HL-60 (cell line): ENCODE measurements around the gene PCDHGB6.
"Not testable (repeated sequence)": the region's sequence is repeated elsewhere in the genome, so short reads cannot be mapped to it uniquely, and the experiment has no call there.

Experiments
- DNase-seq, 2 experiments: peaks; one replicate each; pipeline ENCODE4 v3.0.0-alpha.2; 2010 to 2020; ENCODE audit warnings: low read depth in 1 of 2, low spot score in 1 of 2
- H3K27ac ChIP-seq: fragments of 250-450 bp; sonication (Bioruptor Pico); replicated peaks from 2 replicates; pipeline ENCODE4 v1.5.1; 2020; ENCODE audit warnings: mild to moderate bottlenecking, moderate library complexity
- H3K27me3 ChIP-seq: fragments of 250-450 bp; sonication (Bioruptor Pico); 2 replicates; pipeline ENCODE4 v1.5.1; 2021; ENCODE audit warnings: mild to moderate bottlenecking, moderate library complexity; ENCODE audit not compliant: insufficient read depth, poor library complexity, severe bottlenecking
- H3K4me3 ChIP-seq: replicated peaks from 2 replicates; pipeline ENCODE4 v1.5.1; 2011; ENCODE audit warnings: mild to moderate bottlenecking, control low read depth, low read length; ENCODE audit not compliant: insufficient read depth
- GABPA ChIP-seq: IDR thresholded peaks from 2 replicates; pipeline ENCODE4 v1.6.1; 2012; ENCODE audit warnings: low read depth
- POLR2AphosphoS5 ChIP-seq: IDR thresholded peaks from 2 replicates; pipeline ENCODE4 v1.6.1; 2012; ENCODE audit warnings: low read depth
- SPI1 ChIP-seq: IDR thresholded peaks from 2 replicates; pipeline ENCODE4 v1.6.1; 2012; ENCODE audit warnings: low read depth, mild to moderate bottlenecking, borderline replicate concordance
- TF ChIP-seq, protein P1 (sequence below): IDR thresholded peaks from one replicate; pipeline ENCODE4 v1.5.1; 2011; ENCODE audit warnings: low read length, control low read depth, inconsistent platforms; ENCODE audit not compliant: insufficient read depth
- TF ChIP-seq, protein P2 (sequence below): IDR thresholded peaks from 2 replicates; pipeline ENCODE4 v1.6.1; 2012; ENCODE audit warnings: low read depth; ENCODE audit not compliant: insufficient replicate concordance

The PCDHGB6 gene

DNA sequence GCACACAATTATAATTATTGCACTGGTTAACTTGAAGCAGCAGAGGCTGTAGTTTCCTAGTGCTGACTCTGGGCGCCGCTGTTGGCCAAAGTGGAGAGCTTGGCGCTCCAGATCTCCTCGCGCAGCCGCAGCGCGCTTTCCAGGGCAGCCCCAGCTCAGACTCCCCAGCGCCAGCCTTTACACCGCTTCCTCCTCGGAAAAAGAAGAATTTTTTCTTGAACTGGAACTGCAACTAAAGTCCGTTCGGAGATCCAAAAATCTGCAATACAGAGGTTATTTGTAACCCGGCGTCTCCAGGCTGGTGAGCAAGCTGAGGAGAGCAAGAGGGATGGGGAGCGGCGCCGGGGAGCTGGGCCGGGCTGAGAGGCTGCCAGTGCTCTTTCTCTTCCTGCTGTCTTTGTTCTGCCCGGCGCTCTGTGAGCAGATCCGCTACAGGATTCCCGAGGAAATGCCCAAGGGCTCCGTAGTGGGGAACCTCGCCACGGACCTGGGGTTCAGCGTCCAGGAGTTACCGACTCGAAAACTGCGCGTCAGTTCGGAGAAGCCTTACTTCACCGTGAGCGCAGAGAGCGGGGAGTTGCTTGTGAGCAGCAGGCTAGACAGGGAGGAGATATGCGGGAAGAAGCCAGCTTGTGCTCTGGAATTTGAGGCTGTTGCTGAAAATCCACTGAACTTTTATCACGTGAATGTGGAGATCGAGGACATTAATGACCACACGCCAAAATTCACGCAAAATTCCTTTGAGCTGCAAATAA is 20.1 kb upstream of the PCDHGB6 start, which contains the start of gene PCDHGB4:
PCDHGB4 (plus strand) TSS at position 142 of the 755 bp plus-strand sequence; CDS start at position 329, 187 bp downstream.
- H3K27me3 ChIP-seq, H3K27ac ChIP-seq: not testable (repeated sequence)
- peak in 1 of 2 experiments; percentile 65 for DNase-seq
- H3K4me3 ChIP-seq, result peak within 1 kb of the TSS; percentile 37
- TF ChIP-seq, protein P1, sequence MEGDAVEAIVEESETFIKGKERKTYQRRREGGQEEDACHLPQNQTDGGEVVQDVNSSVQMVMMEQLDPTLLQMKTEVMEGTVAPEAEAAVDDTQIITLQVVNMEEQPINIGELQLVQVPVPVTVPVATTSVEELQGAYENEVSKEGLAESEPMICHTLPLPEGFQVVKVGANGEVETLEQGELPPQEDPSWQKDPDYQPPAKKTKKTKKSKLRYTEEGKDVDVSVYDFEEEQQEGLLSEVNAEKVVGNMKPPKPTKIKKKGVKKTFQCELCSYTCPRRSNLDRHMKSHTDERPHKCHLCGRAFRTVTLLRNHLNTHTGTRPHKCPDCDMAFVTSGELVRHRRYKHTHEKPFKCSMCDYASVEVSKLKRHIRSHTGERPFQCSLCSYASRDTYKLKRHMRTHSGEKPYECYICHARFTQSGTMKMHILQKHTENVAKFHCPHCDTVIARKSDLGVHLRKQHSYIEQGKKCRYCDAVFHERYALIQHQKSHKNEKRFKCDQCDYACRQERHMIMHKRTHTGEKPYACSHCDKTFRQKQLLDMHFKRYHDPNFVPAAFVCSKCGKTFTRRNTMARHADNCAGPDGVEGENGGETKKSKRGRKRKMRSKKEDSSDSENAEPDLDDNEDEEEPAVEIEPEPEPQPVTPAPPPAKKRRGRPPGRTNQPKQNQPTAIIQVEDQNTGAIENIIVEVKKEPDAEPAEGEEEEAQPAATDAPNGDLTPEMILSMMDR, result peak; percentile 38

DNA sequence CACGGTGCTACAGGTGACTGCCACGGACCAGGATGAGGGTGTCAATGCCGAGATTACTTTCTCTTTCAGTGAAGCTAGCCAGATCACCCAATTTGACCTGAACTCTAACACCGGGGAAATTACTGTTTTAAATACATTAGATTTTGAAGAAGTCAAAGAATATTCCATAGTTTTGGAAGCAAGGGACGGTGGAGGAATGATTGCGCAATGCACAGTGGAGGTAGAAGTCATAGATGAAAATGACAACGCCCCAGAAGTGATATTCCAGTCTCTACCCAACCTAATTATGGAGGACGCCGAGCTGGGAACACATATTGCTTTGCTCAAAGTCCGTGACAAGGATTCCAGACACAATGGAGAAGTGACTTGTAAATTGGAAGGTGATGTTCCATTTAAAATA is 19.2 kb upstream of the PCDHGB6 start:
- H3K27me3 ChIP-seq, result no peaks in the 10 kb centered on the region
- H3K4me3 ChIP-seq, result no peak overlapping the region
- TF ChIP-seq, protein P2, sequence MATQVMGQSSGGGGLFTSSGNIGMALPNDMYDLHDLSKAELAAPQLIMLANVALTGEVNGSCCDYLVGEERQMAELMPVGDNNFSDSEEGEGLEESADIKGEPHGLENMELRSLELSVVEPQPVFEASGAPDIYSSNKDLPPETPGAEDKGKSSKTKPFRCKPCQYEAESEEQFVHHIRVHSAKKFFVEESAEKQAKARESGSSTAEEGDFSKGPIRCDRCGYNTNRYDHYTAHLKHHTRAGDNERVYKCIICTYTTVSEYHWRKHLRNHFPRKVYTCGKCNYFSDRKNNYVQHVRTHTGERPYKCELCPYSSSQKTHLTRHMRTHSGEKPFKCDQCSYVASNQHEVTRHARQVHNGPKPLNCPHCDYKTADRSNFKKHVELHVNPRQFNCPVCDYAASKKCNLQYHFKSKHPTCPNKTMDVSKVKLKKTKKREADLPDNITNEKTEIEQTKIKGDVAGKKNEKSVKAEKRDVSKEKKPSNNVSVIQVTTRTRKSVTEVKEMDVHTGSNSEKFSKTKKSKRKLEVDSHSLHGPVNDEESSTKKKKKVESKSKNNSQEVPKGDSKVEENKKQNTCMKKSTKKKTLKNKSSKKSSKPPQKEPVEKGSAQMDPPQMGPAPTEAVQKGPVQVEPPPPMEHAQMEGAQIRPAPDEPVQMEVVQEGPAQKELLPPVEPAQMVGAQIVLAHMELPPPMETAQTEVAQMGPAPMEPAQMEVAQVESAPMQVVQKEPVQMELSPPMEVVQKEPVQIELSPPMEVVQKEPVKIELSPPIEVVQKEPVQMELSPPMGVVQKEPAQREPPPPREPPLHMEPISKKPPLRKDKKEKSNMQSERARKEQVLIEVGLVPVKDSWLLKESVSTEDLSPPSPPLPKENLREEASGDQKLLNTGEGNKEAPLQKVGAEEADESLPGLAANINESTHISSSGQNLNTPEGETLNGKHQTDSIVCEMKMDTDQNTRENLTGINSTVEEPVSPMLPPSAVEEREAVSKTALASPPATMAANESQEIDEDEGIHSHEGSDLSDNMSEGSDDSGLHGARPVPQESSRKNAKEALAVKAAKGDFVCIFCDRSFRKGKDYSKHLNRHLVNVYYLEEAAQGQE, result no peak
- TF ChIP-seq SPI1, result no peak
- TF ChIP-seq, protein P1, result no peak
- no peak for TF ChIP-seq GABPA
- TF ChIP-seq POLR2AphosphoS5, result no peak
- no peak overlapping the region for H3K27ac ChIP-seq
- DNase-seq, result no peak

DNA sequence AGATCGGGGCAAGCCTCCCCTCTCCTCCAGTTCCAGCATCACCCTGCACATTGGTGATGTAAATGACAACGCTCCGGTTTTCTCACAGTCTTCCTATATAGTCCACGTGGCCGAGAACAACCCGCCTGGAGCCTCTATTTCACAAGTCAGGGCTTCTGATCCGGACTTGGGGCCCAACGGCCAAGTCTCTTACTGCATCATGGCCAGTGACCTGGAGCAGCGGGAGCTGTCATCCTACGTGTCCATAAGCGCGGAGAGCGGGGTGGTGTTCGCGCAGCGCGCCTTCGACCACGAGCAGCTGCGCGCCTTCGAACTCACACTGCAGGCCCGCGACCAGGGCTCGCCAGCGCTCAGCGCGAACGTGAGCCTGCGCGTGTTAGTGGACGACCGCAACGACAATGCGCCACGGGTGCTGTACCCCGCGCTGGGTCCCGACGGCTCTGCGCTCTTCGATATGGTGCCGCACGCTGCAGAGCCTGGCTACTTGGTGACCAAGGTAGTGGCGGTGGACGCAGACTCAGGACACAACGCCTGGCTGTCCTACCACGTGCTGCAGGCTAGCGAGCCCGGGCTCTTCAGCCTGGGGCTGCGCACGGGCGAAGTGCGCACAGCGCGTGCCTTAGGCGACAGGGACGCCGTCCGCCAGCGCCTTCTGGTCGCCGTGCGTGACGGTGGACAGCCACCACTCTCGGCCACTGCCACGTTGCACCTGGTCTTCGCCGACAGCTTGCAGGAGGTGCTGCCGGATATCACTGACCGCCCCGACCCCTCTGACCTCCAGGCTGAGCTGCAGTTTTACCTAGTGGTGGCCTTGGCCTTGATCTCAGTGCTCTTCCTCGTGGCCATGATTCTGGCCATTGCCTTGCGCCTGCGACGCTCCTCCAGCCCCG is 18.4 kb upstream of the PCDHGB6 start:
- Histone ChIP-seq H3K4me3 (no peak overlapping the region), H3K27me3 (no peaks in the 10 kb centered on the region), H3K27ac (no peak overlapping the region)
- TF ChIP-seq GABPA, result no peak
- TF ChIP-seq, protein P2, result no peak
- TF ChIP-seq, protein P1, result no peak
- no peak for TF ChIP-seq POLR2AphosphoS5
- no peak for TF ChIP-seq SPI1
- DNase-seq, result no peak
